C4-2B (cell line): ENCODE measurements around the gene CPHXL2.

Experiments used
- H3K27ac ChIP-seq: fragments of 450-650 bp; 2 replicates; pipeline ENCODE4 v1.5.1; 2017
- CTCF ChIP-seq: fragments of 450-650 bp; conservative IDR thresholded peaks from 2 replicates; pipeline ENCODE4 v1.5.1; 2017; ENCODE audit warnings: mild to moderate bottlenecking
- ZFX ChIP-seq: fragments of 450-650 bp; IDR thresholded peaks from 2 replicates; pipeline ENCODE4 v1.6.1; 2017

The CPHXL2 gene

GRCh38 chr16:75660726-75661302 lies 16.0 kb downstream of the CPHXL2 start:
- H3K27ac ChIP-seq = no peak overlapping the region
- TF ChIP-seq ZFX (no peak), CTCF (no peak)

GRCh38 chr16:75660321-75660720 lies 16.5 kb downstream of the CPHXL2 start:
- no peak for TF ChIP-seq ZFX
- TF ChIP-seq CTCF = no peak
- H3K27ac ChIP-seq = no peak overlapping the region

- TF ChIP-seq CTCF (no peak), ZFX (no peak)
These were observed 18.6 kb downstream of the CPHXL2 start for GRCh38 chr16:75658175-75658574.

GRCh38 chr16:75653922-75654321 lies 22.9 kb downstream of the CPHXL2 start:
- H3K27ac ChIP-seq = no peak overlapping the region
- TF ChIP-seq ZFX = no peak
- TF ChIP-seq CTCF = no peak

More at GRCh38 chr16:75658175-75658574, 18.6 kb downstream of the CPHXL2 start:
- H3K27ac ChIP-seq = no peak overlapping the region

GRCh38 chr16:75648265-75649076 lies 28.3 kb downstream of the CPHXL2 start:
- TF ChIP-seq CTCF (no peak), ZFX (peak; percentile 63)
- H3K27ac ChIP-seq = peak overlapping the region; percentile 96

- H3K27ac ChIP-seq = peak within 1 kb of the TSS; percentile 96
- TF ChIP-seq CTCF (no peak), ZFX (peak; percentile 91)
These were observed 29.1 kb downstream of the CPHXL2 start, which contains the start of the genes KARS1 and TERF2IP for GRCh38 chr16:75647492-75648264. KARS1 (minus strand) TSS chr16:75647665; CDS start chr16:75647639, 26 bp downstream. TERF2IP (plus strand) TSS chr16:75647773; CDS start chr16:75647883, 110 bp downstream.
